ENCODE data around the gene KIF26B.

GRCh38 chr1:245332085-245332484, 177.3 kb downstream of the KIF26B start:
- TF ChIP-seq POLR2A (IDR thresholded peaks at IDR 0.05; ENCODE audit: low read depth, low read length) (no peak), POLR2AphosphoS5 (IDR thresholded peaks at IDR 0.05; ENCODE audit: low read depth, low read length) (no peak), POU2F2 (IDR thresholded peaks at IDR 0.05; ENCODE audit: low read depth, low read length) (no peak), TAF1 (IDR thresholded peaks at IDR 0.05; ENCODE audit: low read depth, low read length) (no peak), PAX5 (IDR thresholded peaks at IDR 0.05; ENCODE audit: insufficient read depth, low read length, severe bottlenecking) (no peak)
